Mesothelial cell of epicardium (in vitro differentiated cells): ENCODE measurements around the gene INF2. TPM values are rescaled to one million over a fixed set of nuclear protein-coding genes. Genes with fewer than 3 reads are reported as not detected.
A peak's percentile ranks its signal among the peaks of the same experiment; 100 is the strongest.

Experiments used
- DNase-seq, 2 experiments: peaks; one replicate each; pipeline ENCODE4 v3.0.0; 2021; ENCODE audit warnings: low spot score in 2 of 2; ENCODE audit not compliant: unreplicated experiment in 2 of 2
- H3K27ac Mint-ChIP-seq: 2 replicates; pipeline ENCODE4 v1.8.0; 2021; ENCODE audit warnings: mixed read lengths
- H3K27me3 Mint-ChIP-seq: 2 replicates; pipeline ENCODE4 v1.8.0; 2021; ENCODE audit warnings: low read depth, mixed read lengths
- H3K36me3 Mint-ChIP-seq: 2 replicates; pipeline ENCODE4 v1.8.0; 2021; ENCODE audit warnings: mixed read lengths
- H3K4me1 Mint-ChIP-seq: 2 replicates; pipeline ENCODE4 v1.8.0; 2021; ENCODE audit warnings: mixed read lengths
- H3K4me3 Mint-ChIP-seq: 2 replicates; pipeline ENCODE4 v1.8.0; 2021; ENCODE audit warnings: mild to moderate bottlenecking, moderate library complexity, mixed read lengths
- H3K9me3 Mint-ChIP-seq: 2 replicates; pipeline ENCODE4 v1.8.0; 2021; ENCODE audit warnings: mixed read lengths
- total RNA-seq: library from RNA; stranded (reverse); gene quantifications from 3 replicates; pipeline ENCODE4 v1.2.1, GENCODE V29; 2021
- TF ChIP-seq, protein P1 (sequence below): fragments of 200-600 bp; sonication (generic); IDR thresholded peaks from one replicate; pipeline ENCODE4 v1.5.0; 2021; ENCODE audit warnings: antibody characterized with exemption; ENCODE audit not compliant: unreplicated experiment

The INF2 gene
- total RNA-seq, 1 donor from 2014 or later, result 92.8 TPM

DNA sequence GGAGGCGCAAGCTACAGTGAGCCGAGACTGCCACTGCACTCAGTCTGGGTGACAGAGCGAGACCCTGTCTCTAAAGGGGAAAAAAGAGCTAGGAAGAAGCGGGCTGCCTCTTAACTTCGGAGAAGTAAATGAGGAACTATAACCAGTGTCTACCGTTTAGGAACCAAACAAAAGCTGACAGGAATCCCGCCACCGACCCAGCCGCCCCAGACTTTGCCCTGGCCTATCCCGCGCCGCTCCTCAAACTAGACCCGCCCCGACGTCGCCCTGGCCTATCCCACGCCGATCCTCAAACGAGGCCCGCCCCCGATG, 63.0 kb downstream of the INF2 start:
- H3K4me1 Mint-ChIP-seq, result peaks cover 30% of the 10 kb centered on the region
- no peak for DNase-seq
- H3K27me3 Mint-ChIP-seq, result no peaks in the 10 kb centered on the region
- H3K4me3 Mint-ChIP-seq, result peak overlapping the region; percentile 90
- peaks cover 2% of the 10 kb centered on the region for H3K36me3 Mint-ChIP-seq
- no peaks in the 10 kb centered on the region for H3K9me3 Mint-ChIP-seq
- TF ChIP-seq, protein P1, sequence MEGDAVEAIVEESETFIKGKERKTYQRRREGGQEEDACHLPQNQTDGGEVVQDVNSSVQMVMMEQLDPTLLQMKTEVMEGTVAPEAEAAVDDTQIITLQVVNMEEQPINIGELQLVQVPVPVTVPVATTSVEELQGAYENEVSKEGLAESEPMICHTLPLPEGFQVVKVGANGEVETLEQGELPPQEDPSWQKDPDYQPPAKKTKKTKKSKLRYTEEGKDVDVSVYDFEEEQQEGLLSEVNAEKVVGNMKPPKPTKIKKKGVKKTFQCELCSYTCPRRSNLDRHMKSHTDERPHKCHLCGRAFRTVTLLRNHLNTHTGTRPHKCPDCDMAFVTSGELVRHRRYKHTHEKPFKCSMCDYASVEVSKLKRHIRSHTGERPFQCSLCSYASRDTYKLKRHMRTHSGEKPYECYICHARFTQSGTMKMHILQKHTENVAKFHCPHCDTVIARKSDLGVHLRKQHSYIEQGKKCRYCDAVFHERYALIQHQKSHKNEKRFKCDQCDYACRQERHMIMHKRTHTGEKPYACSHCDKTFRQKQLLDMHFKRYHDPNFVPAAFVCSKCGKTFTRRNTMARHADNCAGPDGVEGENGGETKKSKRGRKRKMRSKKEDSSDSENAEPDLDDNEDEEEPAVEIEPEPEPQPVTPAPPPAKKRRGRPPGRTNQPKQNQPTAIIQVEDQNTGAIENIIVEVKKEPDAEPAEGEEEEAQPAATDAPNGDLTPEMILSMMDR, result no peak
- peak overlapping the region; percentile 95 for H3K27ac Mint-ChIP-seq

DNA sequence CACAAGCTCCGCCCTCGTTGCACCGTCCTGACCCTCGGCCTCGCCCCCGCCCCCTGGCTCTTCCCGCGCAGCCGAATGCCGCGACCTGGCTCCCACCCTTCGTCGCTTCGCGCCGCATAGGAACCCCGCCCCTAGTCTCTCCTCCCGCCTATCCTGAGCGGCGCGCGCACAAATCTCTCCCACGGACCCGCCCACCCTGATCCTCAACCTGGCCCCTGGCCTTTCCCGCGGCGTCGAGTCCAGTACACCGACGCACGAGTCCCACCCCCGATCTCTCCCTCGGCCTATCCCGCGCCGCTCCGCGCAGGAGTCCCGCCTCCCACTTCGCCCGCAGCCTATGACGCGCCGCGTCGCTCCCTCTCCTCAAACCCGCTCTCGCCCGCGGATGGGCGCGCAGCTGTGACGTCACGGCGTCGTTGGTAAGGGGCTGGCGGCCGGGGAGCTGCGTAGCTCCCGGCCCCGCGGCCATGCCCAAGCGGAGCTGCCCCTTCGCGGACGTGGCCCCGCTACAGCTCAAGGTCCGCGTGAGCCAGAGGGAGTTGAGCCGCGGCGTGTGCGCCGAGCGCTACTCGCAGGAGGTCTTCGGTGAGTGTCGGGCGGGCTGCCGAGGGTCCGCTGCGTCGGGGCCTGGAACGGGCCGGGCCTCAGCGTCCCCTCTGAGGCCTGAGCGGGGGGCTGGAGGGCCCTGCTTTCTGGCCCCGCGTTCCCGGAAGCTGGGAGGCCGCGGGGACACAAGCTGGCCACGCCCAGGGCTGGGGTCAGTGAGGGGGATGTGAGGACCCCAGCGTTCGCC, 63.5 kb downstream of the INF2 start, which contains the start of gene SIVA1:
SIVA1 (plus strand) TSS at position 413 of the 793 bp plus-strand sequence; CDS start at position 468, 55 bp downstream.
- H3K4me3 Mint-ChIP-seq, result peak within 1 kb of the TSS; percentile 90
- peak; percentile 99 to 100 for DNase-seq
- H3K4me1 Mint-ChIP-seq, result peaks cover 25% of the 10 kb centered on the region
- peaks cover 4% of the 10 kb centered on the region for H3K36me3 Mint-ChIP-seq
- H3K27ac Mint-ChIP-seq, result peak within 1 kb of the TSS; percentile 95
- TF ChIP-seq, protein P1, result no peak
- H3K9me3 Mint-ChIP-seq, result no peaks in the 10 kb centered on the region
- H3K27me3 Mint-ChIP-seq, result no peaks in the 10 kb centered on the region

DNA sequence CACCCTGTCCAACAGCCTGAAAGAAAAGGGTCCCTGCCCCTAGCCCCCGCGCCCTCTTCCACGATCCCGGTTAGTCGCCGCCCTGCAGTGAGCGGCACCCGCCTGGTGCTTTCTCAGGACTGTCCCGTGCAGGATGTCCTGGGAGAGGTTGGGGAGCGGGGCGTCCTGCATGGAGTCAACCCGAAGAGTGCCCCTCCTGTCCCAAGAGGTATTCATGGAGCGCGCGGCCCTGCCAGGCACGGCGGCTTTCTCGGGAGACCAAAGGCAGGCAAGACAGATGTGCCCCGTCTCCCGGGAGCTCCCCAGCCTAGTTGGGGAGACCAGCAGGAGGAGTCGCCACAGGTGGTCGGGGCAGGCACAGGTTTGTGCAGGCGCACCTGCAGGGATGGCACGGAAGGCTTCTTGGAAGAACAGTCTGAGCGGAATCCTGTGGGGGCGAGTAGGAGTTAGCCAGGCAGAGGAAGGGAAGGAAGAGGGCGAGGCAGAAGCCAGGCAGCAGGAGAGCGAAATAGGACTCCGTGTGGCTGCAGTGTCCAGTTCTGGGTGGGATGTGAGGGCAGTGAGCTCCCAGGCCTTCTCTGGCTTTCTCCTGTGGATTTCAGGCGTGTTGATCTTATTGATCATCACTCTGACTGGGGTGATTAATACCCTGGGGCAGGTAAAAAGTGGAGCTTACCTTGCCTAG, 64.3 kb downstream of the INF2 start:
- Mint-ChIP-seq H3K36me3 (peaks cover 4% of the 10 kb centered on the region), H3K9me3 (no peaks in the 10 kb centered on the region), H3K27ac (peak overlapping the region; percentile 89), H3K4me3 (peak overlapping the region; percentile 90), H3K4me1 (peaks cover 17% of the 10 kb centered on the region), H3K27me3 (no peaks in the 10 kb centered on the region)
- TF ChIP-seq, protein P1, result no peak
- no peak for DNase-seq

DNA sequence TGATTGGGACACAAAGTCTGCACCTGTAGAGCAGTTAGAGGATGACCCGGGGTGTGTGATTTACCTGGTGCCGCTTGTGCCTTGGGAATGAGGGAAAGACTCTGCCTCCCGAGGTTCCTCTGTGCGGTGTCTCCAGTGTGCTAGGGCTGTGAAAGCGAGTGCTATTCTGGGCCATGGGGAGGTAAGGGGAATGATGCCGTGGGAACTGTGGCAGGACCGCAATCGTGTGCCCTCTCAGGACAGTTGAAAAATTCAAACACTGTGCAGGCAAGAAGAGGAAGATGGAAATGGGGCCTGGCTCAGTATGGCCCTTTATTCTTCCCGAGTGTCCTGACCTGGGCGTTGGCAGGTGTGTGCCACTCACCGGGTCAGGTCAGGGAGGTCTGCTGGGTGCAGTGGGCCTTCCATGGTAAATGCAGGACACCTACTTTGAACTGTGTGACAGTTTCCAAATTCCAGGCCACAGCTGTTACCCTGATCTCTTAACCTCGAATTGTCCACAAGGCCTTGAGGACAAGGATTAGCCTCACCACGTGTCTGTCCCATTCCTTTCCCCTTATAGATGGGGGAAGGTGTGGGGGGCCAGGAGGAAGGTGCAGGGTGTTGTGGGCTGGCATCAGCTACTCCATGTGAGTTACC, 64.9 kb downstream of the INF2 start:
- Mint-ChIP-seq H3K27ac (peak overlapping the region; percentile 89), H3K4me1 (peaks cover 12% of the 10 kb centered on the region), H3K27me3 (no peaks in the 10 kb centered on the region), H3K36me3 (peaks cover 4% of the 10 kb centered on the region), H3K9me3 (no peaks in the 10 kb centered on the region), H3K4me3 (peak overlapping the region; percentile 90)
- DNase-seq, result no peak
- TF ChIP-seq, protein P1, result no peak

DNA sequence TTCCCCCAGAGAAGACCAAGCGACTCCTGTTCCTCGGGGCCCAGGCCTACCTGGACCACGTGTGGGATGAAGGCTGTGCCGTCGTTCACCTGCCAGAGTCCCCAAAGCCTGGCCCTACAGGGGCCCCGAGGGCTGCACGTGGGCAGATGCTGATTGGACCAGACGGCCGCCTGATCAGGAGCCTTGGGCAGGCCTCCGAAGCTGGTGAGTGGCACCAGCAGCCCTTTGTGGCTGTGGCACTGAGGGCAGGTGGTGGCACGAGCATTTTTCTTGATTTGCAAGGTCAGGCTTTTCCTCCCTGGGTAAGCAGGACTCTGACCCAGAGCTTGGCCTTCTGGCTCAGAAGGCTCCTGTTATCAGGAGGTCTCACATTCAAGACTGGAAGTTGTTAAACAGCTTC, 66.2 kb downstream of the INF2 start:
- Mint-ChIP-seq H3K4me3 (no peak overlapping the region), H3K36me3 (peaks cover 7% of the 10 kb centered on the region), H3K27me3 (no peaks in the 10 kb centered on the region), H3K4me1 (peaks cover 10% of the 10 kb centered on the region), H3K9me3 (no peaks in the 10 kb centered on the region), H3K27ac (no peak overlapping the region)
- DNase-seq, result no peak
- TF ChIP-seq, protein P1, result no peak
